Kidney capillary endothelial cell (primary cell): ENCODE measurements around the gene BNIP5.

ENCODE experiments used
- DNase-seq: peaks from one replicate; pipeline ENCODE4 v3.0.0-alpha.2; 2018; ENCODE audit warnings: low spot score

BNIP5 gene, protein sequence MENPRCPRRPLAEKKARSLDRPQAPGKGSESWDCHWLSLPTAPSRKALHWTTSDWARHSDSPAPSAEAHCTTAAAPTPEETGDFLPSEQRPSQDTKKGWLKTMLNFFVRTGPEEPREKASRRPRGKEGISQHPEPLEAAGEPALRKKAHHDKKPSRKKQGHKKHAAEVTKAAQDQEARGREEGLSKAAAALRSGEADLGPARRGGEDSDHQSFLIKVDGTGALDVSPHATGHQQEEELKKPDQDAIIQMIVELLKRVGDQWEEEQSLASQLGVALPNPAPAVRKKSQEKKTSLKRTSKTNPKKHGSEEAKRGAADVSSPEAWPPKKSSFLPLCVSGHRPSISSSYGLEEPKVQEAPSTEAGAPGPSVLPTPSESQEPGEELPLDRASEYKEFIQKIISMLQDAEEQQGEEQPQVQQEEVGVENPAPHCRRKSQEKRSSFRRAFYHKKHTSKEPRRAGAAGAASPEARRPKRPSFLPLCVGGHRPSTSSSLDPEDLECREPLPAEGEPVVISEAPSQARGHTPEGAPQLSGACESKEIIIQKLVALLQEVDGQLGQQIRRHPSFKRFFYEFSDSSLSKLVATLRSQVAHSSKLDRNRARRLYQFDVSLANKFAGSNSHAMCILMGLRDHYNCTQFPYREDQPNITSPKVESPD

DNA sequence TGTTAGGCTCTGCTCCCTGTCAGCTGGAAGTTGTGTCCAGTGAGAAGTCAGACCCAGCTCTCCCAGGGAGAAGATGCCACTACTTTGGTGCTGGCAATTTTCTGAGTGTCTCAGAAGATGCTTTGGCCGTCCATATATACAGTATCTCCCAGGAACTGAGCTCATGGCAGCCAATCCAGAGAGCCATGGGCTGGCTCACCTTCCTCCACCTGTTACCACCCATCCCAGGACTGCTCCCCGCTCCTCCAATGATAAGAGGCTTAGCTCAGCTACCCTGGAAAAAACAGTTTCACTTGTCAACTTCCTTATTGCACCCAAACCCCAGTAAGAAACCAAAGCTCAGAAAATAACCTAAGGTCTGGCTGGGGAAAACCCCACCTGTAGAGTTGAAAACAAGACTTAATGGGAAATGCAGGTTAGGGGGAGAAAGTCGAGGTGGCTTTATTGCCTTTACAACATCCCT lies at the start of gene BNIP5:
Gene BNIP5 (minus strand): TSS at position 110 of the 463 bp plus-strand sequence. CDS start 6,198 bp downstream, outside the sequence.
- no peak for DNase-seq

DNA sequence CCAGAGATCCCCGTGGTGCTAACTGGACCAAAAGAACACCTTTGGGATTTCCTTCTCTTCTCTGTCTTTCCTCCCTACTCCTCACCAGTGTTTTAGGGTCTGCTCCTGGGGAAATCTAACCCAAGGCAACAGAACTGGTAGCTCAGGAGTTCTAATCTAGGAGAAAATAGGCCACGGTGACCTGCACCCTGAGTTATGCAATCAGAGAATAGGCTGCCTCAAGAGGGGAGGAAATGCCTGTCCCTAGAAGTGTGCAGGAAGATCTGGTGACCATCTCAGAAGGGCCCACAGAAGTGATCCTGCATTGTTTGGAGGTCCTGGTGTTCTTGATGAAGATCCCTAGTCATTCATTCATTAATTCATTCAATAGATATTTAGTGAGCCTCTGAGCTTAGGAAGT lies 47.4 kb upstream of the BNIP5 start:
- no peak for DNase-seq

DNA sequence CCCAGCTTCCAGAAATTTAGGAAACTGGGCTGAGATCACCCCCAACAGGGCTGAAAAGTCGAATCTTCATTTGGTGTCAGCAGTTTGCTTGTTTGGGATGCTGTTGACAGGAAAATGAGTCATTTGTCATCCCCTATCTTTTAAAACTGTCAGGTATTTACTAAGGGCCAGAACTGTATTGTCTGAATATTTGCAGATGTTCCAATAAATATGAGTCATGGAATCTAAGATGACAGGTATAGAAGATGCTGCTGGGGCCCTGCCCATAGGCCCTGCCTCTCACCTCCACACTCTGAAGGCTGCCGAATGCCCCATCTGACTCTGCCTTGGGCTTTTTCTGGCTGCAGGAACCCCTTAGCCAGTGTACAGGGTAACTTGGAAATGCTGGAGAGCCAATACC lies 46.9 kb upstream of the BNIP5 start:
- no peak for DNase-seq

DNA sequence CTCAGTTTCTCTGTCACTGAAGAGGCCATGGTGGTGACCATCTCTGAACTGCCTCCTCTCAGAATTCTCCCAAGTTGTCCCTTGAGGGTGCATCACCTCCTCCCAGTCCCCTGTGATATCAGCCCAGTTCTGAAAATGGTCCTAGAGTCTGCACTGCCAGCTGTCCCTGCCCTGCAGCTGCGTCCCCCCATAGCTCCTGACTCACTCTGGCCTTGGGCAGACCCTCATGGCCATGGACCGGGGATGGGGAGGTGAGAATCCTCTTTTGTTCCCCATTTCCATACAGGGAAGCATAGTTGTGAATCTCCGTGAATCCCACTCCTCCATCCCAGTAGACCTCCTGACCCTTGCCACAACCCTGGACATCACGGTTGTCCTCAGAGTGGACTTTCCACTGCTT lies 46.3 kb upstream of the BNIP5 start:
- DNase-seq = no peak

DNA sequence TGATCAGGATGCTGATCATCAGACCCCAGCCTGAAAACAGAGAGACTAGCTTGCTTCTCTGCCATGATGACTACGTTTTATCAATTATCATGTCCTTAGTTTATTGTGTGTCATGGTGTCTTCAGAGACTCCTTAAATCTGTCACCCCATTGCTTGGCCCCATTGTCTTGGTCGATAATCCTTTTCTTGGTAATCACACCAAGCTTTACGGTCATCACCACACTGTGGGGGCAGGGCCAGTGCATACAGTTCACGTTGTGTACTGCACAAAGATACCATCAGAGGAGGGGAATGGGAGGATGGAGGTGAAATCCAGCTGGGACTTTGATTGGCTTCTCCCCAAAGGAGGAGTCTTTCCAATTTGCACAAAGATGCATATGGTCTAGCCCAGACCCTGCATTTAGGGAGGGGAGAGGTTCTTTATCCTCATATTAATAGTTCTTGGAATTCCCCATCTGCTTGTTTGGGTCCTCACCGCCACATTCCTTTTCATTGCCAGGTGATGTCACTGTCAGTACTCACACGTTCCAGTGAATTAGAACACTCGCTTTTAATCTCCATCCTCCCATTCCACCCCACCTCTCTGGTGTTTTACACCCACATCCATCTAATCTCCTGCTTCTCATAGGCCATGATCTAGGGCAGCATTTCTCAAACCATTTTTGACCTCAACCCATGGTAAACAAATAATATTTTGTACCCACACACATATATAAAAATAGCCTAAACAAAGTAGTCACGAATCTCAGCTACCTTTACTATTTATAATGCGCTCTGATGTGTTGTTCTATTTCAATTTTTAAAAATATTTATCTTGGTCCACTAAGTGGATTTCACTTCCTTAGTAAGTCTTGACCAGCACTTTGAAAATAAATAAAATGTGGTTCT lies 45.1 kb upstream of the BNIP5 start:
- DNase-seq = no peak

DNA sequence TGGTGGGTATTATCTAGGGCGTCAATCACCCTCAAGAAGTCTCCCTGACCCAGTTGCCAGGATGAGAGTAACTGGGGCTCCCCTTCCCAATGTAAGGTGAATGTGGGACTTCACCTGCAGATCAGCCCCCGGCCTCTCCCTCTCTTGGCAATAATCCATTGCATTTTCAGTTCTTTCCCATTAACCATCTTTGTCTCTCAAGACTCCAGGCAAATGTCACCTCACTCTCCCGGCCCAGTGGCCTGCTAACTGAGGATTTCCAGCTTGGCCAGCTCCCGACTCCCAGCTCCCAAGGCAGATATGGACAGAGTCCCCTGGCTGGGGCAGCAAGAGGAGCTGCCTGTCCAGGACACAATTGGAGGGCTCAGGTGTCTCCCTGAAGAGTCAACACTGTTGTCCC lies 43.5 kb upstream of the BNIP5 start:
- no peak for DNase-seq

DNA sequence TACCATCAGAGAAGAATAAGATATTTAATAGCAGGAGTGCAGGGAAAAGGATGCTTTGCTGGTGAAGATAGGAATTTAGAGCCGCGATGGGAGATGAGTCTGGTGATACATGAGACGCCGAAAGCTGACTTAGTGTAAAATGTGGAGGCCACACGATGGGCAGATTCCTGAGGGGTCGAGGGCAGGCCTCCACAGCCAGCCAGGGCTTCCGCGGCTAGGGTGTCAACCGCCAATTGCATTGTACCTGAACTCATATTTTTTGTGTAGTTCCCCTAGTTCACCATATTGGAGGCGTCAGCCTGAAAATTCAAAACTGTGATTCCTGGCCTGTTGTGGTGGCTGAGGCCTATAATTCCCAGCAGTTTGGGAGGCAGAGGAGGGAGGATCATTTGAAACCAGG lies 42.2 kb upstream of the BNIP5 start:
- no peak for DNase-seq

DNA sequence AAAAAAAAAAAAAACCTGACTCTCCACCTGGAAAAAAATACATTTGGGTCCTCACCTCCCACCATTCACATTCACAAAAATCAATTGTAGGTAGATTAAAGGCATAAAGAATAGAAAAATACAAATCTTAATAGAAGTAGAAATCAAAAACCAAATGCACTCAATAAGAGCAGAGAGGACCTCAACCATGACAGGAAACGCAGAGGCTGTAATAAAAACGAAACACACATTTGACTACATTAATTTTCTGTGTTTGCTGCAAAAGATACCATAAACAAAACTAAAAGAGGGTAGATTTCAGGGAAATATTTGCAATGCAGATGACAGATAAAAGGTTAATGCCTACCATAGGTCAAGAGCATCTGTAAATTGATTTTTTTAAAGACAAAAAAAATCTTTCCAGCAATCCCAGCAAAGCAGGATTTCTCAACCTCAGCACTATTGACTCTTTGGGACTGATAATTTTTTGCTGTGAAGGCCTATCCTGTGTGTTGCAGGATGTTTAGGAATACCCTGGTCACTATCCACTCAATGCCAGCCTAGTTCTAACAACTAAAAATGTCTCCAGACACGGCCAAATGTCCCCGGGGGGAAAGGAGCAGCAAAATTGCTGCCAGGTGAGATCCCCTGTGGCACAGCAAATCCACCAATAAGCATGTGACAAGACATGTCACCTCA lies 41.7 kb upstream of the BNIP5 start:
- DNase-seq = no peak

DNA sequence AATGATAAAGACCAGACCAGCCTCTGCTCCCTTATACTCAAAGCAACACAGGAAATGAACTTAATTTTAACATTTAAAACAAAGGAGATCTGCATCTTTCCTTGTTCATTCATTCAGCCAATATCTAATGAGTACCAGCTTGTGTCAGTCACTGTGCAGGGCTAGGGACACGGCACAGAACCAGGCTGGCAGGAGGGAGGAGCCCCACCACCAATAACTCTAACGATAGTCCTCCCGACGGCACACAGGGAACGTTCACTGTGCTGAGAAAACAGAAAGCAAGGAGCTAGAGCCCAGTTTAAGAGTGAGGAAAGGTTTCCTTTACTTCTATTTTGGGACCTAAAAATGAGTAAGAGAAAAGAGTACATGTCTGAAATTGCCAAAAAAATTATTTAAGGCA lies 40.9 kb upstream of the BNIP5 start:
- no peak for DNase-seq

DNA sequence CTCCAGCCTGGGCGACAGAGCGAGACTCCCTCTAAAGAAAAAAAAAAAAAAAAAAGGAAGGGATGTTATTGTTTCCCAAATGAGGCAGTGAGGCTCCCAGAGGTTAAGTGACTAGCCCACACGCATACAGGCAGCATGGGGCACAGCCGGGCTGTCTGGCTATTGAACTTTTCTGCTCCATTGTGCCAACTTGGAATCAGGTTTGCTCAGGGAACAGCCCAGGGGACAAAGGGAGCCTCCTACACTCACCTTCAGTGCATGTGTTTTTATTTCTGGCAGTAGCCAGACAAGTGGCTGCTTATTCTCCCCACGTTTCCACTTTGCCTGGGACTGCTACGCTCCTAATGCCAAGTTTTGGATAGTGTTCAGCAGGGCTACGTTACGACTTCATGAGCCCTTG lies 40.1 kb upstream of the BNIP5 start:
- DNase-seq = no peak

DNA sequence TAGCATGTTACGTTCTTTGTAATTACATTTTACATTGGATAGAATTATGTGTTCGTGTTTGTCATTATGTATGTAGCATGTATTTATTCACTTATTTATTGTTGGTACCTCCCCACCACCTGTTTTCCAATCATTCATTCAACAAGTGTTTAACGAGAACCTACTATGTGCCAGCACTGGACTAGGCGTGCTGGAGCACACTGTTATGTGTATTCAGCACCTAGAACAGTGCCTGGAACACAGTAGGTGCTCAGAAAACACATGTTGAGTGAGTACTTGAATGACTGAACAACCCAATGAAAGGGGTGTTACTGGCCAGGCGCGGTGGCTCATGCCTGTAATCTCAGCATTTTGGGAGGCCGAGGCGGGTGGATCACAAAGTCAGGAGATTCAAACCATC lies 39.5 kb upstream of the BNIP5 start:
- no peak for DNase-seq

DNA sequence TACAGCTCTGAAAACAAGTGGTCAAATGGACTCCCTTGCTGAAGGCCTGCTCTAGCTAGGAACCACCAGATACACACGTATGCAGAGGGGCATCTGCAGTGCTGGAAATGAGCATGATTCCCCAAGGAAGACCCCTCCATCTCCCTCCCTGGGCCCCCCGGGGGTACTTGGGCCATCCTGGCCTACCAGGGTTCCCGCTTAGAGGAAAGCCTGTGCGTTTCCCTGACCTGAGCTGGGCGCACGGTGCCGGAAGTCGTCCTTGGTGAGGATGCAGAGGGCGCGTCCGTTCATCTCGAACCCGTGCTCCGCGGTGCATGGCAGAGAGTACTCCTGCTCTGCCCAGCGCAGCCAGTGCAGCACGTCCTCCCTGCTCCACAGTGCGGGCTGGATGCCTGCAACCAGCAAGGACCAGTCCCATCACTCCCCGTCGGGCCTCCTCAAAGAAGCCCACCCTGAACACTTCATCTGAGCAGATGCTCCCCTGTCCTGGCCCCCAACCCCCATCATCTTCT lies 39.0 kb upstream of the BNIP5 start:
- DNase-seq = no peak

DNA sequence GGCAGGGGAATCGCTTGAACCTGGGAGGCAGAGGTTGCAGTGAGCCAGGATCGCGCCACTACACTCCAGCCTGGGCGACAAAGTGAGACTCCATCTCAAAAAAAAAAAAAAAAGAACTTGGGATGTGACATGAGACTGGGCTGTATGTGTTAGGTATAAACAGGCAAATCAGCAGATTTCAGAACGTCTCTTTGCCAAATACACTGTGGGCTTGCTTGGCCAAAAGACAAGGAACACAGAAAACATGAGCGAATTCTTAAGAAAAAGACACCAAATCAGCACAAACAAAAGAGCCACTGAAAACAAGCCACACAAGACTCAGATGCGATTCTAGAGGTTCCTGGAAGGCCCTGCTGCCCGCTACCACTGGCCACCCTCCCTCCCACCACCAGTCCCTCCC lies 38.3 kb upstream of the BNIP5 start:
- DNase-seq = no peak

DNA sequence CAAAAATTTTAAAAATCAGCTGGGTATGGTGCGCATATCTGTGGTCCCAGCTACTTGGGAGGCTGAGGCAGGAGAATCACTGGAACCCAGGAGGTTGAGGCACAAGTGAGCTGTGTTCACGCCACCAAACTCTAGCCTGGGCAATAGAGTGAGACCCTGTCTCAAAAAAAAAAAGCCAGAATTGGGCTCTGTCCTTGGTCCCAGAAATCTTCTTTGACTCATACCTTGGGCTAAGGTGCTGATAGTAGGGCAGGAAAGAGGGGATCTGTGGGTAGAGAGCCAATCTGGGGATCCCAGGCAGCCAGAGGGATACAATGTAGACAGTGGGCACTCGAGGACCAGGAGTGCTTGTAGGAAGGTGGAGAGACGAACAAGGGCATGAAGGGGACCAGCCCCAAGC lies 37.5 kb upstream of the BNIP5 start:
- DNase-seq = no peak

DNA sequence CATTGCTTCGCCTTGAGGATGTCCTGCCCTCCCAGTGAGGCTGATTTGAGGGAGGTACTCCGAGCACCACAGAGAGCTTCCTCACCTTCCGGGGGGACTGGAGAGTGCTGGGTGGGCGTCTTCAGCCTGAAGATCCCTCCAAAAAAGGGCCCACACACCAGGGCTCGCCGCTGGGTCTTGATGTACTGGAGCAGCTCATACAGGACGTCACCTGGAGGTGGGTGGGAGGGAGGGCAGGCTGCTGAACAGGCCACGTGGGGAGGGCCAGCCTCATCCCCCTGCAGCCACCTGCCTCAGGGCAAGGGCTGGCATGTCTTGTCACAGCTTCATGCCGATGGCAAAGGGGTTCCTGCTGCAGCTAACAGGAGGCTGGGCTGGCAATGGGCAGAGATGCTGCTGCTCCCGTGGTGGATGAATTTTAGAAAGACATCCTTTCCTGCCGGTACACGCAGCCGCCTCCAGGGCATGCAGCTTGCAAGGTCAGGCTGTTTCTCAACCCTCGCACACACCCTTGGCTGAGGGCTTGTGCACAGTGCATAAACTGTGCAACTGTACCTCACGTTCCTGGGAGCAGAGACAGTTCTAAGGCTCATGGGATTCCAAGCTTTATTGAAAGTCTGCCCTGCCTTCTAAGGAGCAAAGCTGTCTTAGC lies 36.8 kb upstream of the BNIP5 start:
- DNase-seq = no peak

DNA sequence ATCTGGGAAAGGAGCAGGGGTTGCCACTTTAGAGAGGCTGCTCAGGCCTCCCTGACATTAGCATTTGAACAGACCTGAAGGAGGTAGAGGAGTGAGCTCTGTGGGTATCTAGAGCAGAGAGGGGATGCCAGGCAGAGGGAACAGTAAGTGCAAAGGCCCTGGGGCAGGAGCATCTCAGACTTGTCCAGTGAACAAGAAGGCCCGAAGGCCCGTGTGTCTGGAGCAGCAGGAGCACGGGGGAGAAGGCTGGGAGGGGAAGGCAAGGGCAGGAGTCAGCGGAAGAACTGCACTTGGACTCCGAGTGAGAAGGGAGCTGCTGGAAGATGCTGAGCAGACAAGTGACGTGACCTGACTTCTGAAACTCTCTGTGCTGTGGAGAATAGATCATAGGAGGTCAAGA lies 35.4 kb upstream of the BNIP5 start:
- no peak for DNase-seq

DNA sequence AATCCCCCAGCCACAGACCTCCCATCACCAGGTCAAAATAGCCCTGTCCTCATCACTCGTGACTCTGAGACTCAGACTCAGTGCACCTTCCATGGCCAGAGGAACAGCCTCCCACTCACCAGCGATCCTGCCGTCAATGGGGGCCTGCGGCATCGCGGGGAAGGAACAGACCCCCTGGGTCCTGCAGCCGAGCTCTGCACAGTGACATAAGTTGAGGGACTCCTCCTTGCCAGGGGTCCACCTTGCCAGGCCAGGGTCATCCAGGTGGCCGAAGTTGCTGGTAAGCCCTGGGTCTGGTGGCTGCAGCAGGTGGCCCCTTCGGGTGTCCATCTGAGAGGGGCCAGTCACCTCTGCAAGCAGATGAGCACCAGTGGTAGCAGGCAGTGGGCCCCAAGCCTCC lies 34.5 kb upstream of the BNIP5 start:
- no peak for DNase-seq

DNA sequence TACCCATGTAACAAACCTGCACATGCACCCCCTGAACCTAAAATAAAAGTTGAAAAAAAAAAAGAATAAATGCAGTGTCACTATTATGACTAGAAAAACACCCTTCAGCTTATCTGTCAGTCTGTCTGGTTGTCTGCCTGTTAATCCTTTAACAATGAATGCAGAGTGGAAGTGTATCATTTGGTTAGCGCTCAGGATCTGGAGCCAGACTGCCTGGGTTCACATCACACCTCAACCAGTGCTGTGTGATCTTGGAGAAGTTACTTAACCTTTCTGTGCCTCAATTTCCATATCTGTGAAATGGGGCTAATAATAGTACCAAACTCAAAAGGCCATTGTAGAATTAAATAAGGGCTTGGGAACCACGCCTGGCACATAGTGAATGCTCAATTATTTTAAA lies 34.0 kb upstream of the BNIP5 start:
- DNase-seq = no peak

DNA sequence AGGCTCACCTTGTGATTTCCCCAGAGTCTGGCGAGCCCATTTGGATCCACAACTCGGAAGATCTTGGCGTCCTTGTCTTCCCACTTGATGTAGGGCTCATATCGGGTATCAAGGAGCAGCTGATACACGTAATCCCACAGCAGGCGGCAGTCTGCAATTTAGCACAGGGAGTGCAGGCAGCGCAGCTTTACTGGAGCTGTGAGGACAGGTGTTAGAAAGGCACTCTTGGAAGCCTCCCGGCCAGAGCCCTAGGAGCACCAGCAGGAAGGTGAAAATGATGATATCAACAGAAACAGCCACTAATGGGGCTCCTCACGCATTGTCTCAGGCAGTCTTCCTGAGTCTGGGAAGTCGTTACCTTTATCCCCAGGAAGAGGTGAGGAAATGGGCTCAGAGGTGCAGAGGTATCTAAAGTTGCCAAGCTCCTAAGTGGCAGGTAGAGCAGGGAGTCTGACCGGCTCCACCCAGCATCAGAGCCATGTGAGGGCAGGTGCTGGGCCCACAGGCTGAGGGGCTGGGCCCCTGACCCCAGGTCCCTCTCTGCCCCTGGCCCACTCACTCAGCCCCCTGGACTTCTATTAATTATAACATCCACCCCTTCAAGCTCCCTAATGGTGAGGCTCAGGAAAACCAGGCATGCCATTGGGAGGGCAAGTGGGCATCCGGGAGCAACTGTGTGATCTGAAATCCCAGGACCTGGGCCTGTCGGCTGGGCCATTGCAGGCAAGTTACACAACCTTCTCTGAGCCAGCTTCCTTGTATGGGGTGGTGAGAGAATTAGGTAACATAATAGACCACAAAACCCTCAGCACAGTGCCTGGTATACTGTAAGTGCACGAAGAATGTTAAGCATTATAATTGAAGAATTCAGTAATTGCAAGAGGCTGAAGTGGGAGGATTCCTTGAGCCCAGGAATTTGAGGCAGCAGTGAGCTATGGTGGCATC lies 32.5 kb upstream of the BNIP5 start:
- no peak for DNase-seq

DNA sequence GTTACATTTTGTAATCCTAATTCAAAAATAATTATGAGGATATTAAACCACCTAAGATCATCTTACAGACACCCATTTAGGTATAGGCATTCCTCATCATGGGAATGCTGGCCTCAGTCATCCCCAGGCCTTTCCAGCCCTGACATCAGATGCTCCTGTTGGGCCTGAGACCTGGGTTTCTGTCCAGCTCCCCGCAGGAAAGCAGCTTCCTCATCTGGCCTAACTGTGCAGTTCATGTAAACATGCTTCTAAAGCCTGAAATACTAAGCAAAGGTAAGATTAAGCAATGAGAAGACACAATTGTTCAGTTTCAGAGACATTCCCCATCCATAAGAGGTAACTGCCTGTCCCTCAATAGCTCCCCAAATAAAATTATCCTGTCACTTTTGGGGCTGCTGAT lies 31.7 kb upstream of the BNIP5 start:
- DNase-seq = no peak
